Measurements from ENCODE around the gene FHIT. TPM values are rescaled to one million over a fixed set of nuclear protein-coding genes. Genes with fewer than 3 reads are reported as not detected.

The FHIT gene
- total RNA-seq, 4 donors from 2014 or later = 4.4 to 10.6 (median 8.4) TPM

GRCh38 chr3:59766200-59766872 is 1484.9 kb downstream of the FHIT start:
- no peak for TF ChIP-seq CTCF (IDR thresholded peaks at IDR 0.05; ENCODE audit: low read depth)

GRCh38 chr3:59764171-59764570 is 1487.1 kb downstream of the FHIT start:
- no peak for TF ChIP-seq CTCF (IDR thresholded peaks at IDR 0.05; ENCODE audit: low read depth)

GRCh38 chr3:59762941-59763340 is 1488.3 kb downstream of the FHIT start:
- TF ChIP-seq CTCF (IDR thresholded peaks at IDR 0.05; ENCODE audit: low read depth) = no peak

- no peak for TF ChIP-seq CTCF (IDR thresholded peaks at IDR 0.05; ENCODE audit: low read depth)
Observed at GRCh38 chr3:59759298-59760031, 1491.8 kb downstream of the FHIT start.

GRCh38 chr3:59758672-59759071 is 1492.6 kb downstream of the FHIT start:
- no peak for TF ChIP-seq CTCF (IDR thresholded peaks at IDR 0.05; ENCODE audit: low read depth)

GRCh38 chr3:59756934-59757333 is 1494.3 kb downstream of the FHIT start:
- no peak for TF ChIP-seq CTCF (IDR thresholded peaks at IDR 0.05; ENCODE audit: low read depth)

GRCh38 chr3:59754456-59755129 is 1496.7 kb downstream of the FHIT start:
- TF ChIP-seq CTCF (IDR thresholded peaks at IDR 0.05; ENCODE audit: low read depth) = no peak

Measured in subcutaneous adipose tissue (tissue), 4 donors.